ENCODE data around the gene MAMDC4.

MAMDC4 gene

DNA sequence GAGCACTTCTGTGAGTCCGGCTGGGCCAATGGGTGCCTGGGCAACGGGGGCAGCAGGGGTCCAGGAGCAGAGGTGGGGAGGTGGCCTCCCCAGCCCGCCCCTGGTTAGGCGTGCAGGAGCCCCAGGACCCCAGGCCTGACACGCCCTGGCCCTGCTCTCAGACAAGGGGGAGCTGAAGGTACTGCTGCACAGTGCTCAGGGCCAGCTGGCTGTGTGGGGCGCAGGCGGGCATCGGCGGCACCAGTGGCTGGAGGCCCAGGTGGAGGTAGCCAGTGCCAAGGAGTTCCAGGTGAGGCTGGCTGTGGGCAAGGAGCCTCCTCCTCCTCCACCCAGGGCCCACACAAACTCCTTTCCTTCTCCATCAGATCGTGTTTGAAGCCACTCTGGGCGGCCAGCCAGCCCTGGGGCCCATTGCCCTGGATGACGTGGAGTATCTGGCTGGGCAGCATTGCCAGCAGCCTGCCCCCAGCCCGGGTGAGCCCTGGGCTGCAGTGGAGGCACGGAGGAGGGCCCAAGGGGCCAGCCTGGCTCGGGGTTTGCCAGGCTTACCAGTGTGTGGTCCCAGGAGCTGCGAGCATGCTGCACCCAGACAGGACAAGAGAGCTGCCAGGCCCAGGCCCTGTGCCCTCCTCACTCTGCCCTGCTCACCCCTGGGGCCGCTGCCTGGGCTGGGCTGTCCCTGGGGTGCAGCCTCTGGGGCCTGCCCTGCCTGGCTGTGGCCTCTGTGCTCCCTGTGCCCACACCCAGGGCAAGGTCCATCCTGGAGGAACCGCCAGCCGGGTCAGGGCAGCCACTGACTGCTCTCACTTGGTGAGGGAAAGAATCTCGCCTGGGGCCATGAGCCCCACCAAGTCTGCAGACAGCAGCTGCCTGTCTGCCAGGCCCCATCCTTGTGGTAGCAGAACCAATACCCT lies 7.0 kb downstream of the MAMDC4 start:
- in situ Hi-C loops (cut with MboI; ENCODE audit: low pct_unique_long_range_greater_than_20kb, low sequenced_read_pairs, unreplicated experiment): no loop called here
- DNase-seq (ENCODE audit: low spot score): no peak
- TF ChIP-seq CTCF (IDR thresholded peaks at IDR 0.05; ENCODE audit: extremely low read depth, insufficient read depth, missing control alignments): no peak

DNA sequence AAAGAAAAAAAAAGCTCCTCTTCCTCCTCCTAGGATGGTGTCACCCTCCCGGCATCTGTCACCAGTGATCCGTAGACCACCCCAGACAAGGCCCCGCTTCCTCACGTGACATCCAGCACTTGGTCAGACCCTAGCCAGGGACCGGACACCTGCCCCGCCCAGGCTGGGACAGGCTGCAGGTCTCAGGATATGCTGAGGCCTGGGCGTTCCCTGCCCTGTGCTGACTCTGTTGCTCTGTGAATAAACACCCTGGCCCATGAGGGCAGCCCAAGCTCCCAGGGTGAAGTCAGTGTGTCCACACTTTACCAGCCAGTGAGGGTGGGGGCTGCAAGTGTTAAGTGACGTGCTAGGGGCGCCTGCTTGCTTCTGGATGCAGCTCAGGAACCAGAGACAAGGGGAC lies 8.4 kb downstream of the MAMDC4 start:
- in situ Hi-C loops (cut with MboI; ENCODE audit: low pct_unique_long_range_greater_than_20kb, low sequenced_read_pairs, unreplicated experiment): no loop called here
- DNase-seq (ENCODE audit: low spot score): no peak
- TF ChIP-seq CTCF (IDR thresholded peaks at IDR 0.05; ENCODE audit: extremely low read depth, insufficient read depth, missing control alignments): no peak

- in situ Hi-C loops (cut with MboI; ENCODE audit: low pct_unique_long_range_greater_than_20kb, low sequenced_read_pairs, unreplicated experiment): no loop called here
- no peak for DNase-seq (ENCODE audit: low spot score)
- no peak for TF ChIP-seq CTCF (IDR thresholded peaks at IDR 0.05; ENCODE audit: extremely low read depth, insufficient read depth, missing control alignments)
Observed at GRCh38 chr9:136860933-136861873, 9.1 kb downstream of the MAMDC4 start.

- in situ Hi-C loops (cut with MboI; ENCODE audit: low pct_unique_long_range_greater_than_20kb, low sequenced_read_pairs, unreplicated experiment): no loop called here
Observed at GRCh38 chr9:136861874-136862457, 9.8 kb downstream of the MAMDC4 start.

DNA sequence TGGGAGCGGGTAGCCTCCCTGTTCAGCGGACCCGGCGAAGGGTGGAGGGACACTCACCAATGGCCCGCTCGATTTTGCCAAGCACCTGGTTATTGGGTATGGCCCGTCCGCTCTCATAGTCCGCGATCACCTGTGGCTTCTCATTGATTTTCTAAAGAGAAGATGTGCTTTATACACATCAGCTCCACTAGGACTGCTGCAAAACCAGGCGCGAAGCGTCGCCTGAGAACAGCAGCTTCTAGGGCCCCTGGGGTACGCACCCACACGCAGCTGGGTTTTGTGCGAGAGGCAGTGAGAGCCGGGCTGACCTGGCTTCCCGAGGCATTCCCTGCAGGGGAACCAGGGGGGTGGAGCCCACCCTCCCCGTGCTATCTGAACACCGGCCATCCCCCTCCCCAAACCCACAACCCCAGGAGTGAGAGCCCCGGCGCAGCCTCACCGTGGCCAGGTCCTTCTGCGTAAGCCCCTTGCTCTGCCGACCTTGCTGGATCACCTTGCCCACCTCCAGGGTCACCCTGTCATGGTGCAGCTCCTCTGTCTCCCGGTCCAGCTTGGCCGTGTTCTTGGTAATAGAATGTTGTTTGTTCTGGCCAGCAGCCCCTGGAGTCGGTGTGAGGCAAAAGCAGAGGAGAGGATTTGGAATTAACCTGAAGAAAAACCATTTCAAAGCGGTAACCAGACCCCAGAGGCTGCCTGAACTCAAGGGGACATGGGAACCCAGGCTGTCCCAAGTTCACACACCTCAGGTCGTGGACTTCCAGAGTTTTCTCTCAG lies 10.9 kb downstream of the MAMDC4 start:
- TF ChIP-seq CTCF (IDR thresholded peaks at IDR 0.05; ENCODE audit: extremely low read depth, insufficient read depth, missing control alignments): no peak
- in situ Hi-C loops (cut with MboI; ENCODE audit: low pct_unique_long_range_greater_than_20kb, low sequenced_read_pairs, unreplicated experiment): no loop called here
- no peak for DNase-seq (ENCODE audit: low spot score)

More at GRCh38 chr9:136861874-136862457, 9.8 kb downstream of the MAMDC4 start:
- DNase-seq (ENCODE audit: low spot score): no peak
- TF ChIP-seq CTCF (IDR thresholded peaks at IDR 0.05; ENCODE audit: extremely low read depth, insufficient read depth, missing control alignments): no peak

Measured in GM13977 (cell line).